A204.1 (cell line): ENCODE data around the gene GDPD5.

ENCODE experiments used
- FAIRE-seq: peaks from 2 replicates; lab custom pipeline; 2012; peaks lifted over from hg19 to GRCh38; lab: Jason Lieb, UNC

Gene GDPD5

GRCh38 chr11:75472081-75472732 lies 53.5 kb downstream of the GDPD5 start:
- no peak for FAIRE-seq

GRCh38 chr11:75471176-75471973 lies 54.4 kb downstream of the GDPD5 start:
- FAIRE-seq, result no peak

- FAIRE-seq, result no peak
Observed at GRCh38 chr11:75470476-75471080, 55.2 kb downstream of the GDPD5 start.

DNA sequence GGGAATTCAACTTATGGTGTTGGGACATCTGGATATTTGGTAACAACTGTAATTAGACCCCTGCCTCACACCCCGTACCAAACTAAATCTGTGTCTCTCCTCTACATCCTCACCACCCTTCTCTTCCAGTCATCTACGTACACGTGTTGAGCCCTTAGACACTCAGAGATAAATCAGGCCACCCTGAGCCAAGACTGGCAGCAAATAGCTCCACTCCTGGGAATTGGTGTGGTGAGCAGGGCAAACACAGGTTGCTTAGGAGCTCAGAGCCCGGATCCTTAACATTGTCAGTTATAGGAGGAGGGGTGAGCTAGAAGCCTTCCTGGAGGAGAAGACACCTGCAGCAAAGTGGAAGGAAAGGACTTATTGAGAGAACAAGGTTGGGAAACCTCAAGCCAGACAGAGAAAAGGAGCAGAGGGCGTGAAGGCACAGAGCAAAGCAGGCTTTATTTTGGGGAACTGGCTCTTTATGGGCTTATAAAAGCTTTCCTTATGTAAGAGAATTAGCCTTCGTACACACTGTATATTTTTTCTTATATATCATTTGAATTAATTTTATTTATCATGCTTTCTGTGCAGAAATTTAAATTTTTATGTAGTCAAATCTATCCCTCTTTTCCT lies 55.8 kb downstream of the GDPD5 start:
- no peak for FAIRE-seq

- no peak for FAIRE-seq
Observed at GRCh38 chr11:75468534-75469340, 57.0 kb downstream of the GDPD5 start.

- FAIRE-seq, result no peak
Observed at GRCh38 chr11:75467881-75468280, 57.9 kb downstream of the GDPD5 start.

DNA sequence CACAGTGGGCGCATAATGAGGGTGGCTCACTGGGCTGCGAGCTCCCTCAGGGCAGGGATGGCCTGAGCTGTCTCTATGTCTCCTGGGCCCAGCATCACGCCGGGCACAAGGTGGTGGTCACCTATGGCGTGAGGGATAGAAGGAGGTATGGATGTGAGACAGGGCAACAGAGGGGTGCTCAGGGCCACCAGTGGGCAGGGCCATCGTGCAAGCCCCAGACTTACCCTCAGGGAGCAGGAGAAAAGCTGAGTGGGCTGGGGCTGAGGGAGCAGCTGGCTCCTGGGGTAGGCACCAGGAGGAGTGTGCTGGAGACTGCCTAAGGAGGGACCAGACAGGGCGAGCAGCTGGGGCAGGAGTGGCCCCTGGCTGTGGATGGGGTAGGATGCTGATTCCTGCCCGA lies 58.4 kb downstream of the GDPD5 start:
- FAIRE-seq, result no peak

- no peak for FAIRE-seq
Observed at GRCh38 chr11:75465701-75466531, 59.8 kb downstream of the GDPD5 start.

DNA sequence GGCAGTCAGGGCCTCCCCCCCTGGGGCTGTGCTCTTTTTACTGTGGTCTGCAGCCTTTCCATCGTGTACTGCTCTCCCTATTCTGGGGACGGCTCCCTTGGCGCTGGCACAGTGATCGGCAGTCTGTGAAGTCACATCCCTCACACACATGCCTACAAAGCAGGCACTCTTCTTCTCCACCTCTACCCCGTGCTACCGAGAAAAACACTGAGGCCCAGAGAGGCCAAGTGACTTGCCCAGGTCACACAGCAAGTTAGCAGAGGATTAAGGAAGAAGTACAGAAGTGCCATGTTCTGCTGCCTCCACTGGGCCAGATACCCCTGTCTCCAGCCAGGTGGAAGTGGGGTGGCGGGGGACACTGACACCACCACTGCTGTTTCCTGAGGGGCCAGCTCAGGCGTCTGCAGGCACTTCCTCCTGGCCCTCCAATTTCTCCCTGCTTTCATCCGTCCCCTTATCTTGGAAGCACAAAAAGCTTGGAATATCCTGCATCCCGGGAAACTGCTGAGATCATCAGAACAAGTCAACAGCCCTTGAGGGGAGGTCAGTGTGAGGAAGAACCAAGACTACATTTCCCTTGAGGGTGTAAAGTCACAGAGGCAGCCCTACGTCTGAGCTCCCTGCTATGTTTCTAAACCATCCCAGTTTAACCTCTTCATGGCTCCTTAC lies 62.5 kb downstream of the GDPD5 start:
- no peak for FAIRE-seq

DNA sequence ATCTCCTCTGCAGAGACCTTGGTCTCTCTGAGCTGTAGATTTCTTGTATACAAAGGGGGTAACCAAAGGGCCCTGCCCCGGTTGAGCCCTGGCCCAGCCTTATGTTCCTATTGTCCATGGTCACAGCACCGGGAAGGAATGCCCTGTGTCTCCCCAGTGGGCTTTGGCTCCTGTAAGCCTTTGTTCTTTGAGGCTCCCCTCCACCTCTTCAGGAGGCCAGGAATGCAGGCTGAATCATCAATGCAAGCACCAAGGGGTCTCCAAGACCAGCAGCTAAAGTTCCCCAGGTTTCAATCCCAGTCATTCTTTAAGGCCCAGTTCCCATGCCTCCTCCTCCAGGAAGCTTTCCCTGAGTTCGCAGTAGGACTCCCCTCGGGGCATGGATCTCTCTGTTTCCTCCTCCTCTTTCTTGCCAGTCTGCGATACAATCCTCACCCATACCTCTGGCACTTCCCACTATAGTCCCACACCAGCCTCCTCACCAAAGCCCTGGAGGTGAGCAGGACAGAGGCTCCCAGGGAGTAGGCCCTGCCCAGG lies 63.6 kb downstream of the GDPD5 start:
- no peak for FAIRE-seq

DNA sequence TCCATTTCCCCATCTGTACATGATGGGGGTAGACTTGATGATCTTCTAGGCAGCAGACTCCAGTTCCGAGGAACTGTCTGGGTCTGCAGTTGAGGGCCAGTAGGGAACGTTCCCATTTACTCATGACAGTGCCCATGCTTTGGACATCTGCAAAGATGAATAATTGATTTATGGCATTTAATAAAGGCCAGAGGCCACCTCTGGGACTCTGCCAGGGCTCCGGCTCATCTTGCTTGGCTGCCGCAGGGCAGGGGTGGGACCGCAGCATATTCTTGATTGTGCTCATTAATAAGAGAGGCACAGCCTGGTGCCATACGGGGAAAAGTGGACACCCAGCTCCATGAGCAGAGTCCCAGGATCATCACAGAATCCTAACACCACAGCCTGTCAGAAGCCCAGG lies 64.6 kb downstream of the GDPD5 start:
- no peak for FAIRE-seq

DNA sequence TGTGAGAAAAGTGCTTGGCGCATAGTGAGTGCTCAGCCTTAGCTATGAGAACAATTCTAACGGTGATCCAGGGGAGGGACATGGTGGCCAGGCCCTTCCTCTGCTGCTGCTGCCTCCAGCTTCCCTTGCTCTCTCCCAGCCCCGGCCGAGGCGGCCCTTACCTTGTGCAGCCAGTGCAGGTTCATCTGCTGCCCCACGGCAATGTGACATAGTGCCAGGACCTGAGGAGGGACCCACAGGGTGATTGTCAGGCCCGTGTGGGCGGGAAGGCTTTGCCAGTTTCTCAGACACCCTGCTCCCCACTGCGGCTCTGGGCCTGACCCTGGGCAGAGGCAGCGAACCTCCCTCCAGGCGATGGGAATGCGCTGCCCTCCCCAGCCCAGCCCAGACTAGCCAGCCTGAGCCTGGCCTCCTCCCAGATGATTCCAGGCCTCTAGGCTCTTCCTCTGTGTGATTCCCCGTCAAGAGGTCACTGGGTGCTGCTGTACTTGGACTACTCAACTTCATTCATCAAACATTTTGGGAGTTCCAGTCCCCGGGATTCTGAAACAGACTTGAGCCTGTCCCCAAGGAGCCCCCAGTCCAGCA lies 69.1 kb downstream of the GDPD5 start:
- no peak for FAIRE-seq

- no peak for FAIRE-seq
Observed at GRCh38 chr11:75454987-75455386, 70.8 kb downstream of the GDPD5 start.

DNA sequence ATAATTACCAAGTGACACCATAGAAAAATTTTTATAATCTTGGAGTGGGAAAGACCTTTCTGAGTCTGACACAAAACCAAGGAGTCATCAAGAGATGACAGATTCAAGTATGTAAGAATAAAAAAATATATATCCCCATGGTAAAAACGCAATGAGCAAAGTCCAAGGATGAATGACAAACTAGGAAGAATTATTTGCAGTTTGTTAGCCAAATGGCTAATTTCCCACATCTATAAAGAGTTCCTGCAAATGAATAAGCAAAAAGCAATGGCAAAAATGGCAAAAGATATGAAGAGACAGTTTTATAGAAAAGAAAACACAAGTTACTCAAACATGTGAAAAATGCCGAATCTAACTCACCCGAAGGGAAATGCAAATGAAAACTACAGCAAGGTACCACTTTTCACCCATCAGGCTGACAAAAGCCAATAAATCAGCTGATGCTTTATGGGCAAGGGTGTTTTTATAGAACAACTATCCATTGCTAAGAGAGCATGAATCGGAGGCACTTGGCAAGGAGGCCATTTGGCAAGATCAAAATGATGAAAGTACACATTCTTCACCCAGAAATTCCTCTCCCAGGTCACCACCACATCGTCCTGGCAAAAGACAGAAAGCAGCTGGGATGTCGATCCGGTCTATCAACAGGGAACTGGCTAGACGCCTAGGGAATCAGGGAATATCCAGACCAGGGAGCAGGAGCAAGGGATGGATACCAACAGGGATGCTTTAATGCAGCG lies 71.7 kb downstream of the GDPD5 start:
- no peak for FAIRE-seq

GRCh38 chr11:75450826-75451821 lies 74.6 kb downstream of the GDPD5 start:
- no peak for FAIRE-seq

- no peak for FAIRE-seq
Observed at GRCh38 chr11:75450236-75450635, 75.5 kb downstream of the GDPD5 start.

DNA sequence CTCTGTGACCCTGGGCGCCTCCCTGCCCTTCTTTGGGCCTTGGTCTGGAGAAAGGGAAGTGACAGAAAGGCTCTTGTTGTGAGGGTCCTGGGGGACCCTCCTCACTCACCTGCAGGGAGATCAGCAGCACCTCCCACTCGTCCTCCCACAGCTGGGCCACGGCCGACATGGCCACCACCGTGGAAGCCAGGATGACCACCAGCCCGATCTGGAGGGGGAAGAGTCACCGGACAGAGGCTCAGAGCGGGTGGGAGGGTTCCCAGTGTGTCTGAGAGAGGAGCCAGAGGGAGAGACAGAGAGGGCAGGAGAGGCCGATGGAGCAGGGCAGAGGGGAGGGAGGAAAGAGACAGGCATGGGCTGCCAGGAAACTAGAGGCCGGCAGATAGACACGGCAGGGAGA lies 76.0 kb downstream of the GDPD5 start:
- FAIRE-seq, result no peak

GRCh38 chr11:75449271-75449670 lies 76.5 kb downstream of the GDPD5 start:
- no peak for FAIRE-seq
